Retina (tissue), 1 donor: ENCODE data around the gene MALAT1.
"Not testable (repeated sequence)": the region's sequence is repeated elsewhere in the genome, so short reads cannot be mapped to it uniquely, and the experiment has no call there.

Source experiments
- DNase-seq: peaks from one replicate; pipeline ENCODE4 v3.0.0-alpha.2; 2016

MALAT1 gene

DNA sequence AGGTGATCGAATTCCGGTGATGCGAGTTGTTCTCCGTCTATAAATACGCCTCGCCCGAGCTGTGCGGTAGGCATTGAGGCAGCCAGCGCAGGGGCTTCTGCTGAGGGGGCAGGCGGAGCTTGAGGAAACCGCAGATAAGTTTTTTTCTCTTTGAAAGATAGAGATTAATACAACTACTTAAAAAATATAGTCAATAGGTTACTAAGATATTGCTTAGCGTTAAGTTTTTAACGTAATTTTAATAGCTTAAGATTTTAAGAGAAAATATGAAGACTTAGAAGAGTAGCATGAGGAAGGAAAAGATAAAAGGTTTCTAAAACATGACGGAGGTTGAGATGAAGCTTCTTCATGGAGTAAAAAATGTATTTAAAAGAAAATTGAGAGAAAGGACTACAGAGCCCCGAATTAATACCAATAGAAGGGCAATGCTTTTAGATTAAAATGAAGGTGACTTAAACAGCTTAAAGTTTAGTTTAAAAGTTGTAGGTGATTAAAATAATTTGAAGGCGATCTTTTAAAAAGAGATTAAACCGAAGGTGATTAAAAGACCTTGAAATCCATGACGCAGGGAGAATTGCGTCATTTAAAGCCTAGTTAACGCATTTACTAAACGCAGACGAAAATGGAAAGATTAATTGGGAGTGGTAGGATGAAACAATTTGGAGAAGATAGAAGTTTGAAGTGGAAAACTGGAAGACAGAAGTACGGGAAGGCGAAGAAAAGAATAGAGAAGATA, at the start of gene MALAT1:
TSS of gene MALAT1 (plus strand) at position 69 of the 736 bp plus-strand sequence.
- peak; percentile 94 for DNase-seq

DNA sequence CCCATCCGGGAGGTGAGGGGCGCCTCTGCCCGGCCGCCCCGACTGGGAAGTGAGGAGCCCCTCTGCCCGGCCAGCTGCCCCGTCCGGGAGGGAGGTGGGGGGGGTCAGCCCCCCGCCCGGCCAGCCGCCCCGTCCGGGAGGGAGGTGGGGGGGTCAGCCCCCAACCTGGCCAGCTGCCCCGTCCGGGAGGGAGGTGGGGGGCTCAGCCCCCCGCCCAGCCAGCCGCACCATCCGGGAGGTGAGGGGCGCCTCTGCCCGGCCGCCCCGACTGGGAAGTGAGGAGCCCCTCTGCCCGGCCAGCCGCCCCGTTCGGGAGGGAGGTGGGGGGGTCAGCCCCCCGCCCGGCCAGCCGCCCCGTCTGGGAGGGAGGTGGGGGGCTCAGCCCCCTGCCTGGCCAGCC, 47.5 kb upstream of the MALAT1 start:
- DNase-seq, result not testable (repeated sequence)

DNA sequence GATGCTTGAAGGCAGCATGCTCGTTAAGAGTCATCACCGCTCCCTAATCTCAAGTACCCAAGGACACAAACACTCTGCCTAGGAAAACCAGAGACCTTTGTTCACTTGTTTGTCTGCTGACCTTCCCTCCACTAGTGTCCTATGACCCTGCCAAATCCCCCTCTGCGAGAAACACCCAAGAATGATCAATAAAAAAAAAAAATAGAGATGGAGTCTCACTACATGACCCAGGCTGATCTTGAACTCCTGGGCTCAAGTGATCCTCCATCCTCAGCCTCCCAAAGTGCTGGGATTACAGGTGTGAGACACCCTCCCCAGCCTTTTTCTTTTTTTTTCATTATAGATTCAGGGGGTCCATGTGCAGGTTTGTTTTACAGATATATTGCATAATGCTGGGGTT, 46.6 kb upstream of the MALAT1 start:
- DNase-seq, result not testable (repeated sequence)

DNA sequence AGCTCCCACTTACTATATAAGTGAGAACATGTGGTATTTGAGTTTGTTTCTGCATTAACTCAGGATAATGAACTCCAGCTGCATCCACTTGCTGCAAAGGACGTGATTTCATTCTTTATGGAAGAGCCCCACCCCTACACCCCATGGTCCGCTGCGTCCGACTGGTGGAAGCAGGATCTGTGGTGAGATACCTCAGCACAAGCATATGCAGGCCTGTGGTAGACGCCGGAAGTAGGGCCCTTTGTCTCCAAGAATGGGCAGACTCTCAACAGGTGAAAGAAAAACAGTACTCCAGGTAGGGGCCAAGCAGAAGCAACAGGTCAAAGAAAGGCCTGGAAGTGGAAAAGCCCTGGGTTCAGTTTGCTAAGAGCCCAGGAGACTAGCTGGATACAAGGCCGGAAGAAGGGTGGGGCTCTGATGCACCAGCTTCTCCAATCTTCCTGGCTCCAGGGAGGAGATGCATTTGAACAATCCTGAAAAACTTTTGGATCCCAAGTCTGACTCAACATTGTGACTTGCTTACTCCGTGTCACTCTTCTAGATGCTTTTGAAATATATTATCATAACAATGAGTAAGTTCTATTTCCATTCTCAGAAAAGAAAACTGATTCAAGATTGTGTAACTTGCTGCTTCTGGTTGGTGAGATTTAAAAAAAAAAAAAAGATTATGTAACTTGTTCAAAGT, 45.9 kb upstream of the MALAT1 start:
- DNase-seq, result no peak

DNA sequence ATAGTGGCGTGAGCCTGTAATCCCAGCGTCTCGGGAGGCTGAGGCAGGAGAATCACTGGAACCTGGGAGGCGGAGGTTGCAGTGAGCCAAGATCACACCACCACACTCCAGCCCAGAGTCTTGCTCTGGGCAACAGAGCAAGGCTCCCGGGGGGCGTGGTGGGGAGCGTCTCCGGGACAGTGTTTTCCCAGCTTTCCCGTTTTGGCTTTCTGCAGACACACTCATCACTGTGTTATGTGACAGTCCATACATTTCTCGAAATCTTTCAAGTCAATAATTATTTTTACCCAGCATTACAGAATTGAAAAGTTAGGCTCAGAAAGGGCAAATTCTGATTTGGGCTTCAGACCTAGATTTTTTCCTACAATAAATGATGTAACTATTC, 44.5 kb upstream of the MALAT1 start:
- DNase-seq, result no peak

DNA sequence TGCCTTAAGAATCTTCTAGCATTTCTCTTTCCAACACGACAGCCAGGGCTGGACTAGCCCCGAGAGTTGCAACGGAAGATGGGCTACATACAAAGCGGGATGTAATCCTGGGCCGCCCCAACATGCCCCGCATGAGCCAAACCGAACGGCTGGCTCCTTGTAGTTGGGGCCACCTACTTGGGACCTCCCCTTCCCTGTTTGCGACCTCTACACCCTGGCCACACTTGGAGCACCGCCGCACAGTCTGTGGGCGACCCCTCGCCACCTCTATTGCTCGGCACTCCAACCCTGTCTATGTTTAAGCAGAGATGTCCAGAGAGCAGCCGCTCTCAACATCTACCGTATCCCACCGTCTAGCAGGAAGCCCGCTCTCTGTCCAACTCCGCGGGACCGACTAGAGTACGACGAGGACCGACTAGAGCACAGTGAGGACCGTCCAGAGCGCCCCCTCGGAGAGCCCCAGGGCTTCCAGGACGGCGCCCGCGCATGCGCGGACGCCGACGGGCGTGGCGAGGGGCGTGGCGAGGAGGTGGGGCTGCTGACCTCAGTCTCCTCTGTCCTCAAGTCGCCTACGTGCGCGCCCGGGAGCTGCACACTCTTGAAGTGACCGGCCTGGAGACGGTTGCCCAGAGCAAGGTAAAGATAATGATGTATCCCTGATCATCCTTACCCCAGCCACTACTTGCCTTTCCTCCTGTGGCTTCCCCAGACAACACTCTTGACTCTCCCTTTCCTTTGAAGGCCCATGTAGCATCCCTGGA, 44.0 kb upstream of the MALAT1 start:
- peak; percentile 98 for DNase-seq

DNA sequence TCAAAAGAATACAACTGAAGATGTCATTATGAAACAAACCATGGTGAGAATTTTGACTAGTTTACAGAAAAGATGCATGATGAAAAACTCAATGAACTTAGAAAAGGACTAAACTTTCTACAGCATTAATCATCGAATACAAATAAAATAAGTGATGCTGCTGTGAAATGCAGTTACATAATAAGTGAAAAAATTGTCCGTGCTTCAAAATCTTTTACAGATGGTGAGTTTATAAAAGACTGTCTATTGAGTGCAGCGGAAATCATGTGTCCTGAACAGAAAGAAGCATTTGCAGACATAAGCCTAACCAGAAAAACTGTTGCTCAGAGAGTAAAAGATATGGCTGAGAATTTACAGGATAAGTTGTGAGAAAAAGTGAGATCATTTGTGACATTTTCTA, 42.4 kb upstream of the MALAT1 start:
- no peak for DNase-seq

DNA sequence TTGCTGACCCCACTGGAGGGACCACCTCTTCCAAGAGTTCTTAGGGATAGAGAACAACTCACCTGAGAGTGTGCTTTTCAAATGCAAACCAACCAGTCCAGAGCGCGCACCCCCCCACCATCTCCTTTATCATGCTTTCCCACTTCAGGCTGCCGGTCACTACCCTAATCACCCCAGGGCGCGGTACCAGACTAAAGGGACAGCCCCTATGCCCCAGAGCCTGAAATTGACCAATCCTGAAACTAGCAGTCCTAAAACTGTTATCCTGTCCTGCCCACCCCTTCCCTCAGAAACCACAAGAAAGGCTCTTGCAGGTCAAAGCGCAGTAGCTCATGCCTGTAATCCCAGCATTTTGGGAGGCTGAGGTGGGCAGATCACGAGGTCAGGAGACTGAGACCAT, 39.3 kb upstream of the MALAT1 start:
- no peak for DNase-seq

DNA sequence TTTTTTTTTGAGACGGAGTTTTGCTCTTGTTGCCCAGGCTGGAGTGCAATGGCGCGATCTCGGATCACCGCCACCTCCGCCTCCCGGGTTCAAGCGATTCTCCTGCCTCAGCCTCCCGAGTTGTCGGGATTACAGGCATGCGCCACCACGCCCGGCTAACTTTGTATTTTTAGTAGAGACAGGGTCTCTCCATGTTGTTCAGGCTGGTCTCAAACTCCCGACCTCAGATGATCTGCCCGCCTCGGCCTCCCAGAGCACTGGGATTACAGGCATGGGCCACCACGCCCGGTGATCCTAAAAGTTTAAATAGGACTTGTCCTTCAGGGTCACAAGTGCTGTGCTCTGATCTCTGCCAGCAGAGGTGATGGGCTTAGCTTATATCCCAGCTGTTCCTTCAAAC, 33.4 kb upstream of the MALAT1 start:
- not testable (repeated sequence) for DNase-seq

DNA sequence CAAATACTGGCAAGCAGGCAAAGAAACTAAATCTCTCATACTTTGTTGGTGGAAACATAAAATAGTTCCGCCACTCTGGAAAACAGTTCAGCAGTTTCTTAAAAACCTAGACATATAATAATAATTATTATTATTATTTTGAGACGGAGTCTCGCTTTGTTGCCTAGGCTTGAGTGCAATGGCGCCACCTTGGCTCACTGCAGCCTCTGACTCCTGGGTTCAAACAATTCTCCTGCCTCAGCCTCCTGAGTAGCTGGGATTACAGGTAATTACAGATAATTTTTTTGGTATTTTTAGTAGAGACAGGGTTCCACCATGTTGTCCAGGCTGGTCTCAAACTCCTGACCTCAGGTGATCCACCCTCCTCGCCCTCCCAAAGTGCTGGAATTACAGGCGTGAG, 31.5 kb upstream of the MALAT1 start:
- not testable (repeated sequence) for DNase-seq

DNA sequence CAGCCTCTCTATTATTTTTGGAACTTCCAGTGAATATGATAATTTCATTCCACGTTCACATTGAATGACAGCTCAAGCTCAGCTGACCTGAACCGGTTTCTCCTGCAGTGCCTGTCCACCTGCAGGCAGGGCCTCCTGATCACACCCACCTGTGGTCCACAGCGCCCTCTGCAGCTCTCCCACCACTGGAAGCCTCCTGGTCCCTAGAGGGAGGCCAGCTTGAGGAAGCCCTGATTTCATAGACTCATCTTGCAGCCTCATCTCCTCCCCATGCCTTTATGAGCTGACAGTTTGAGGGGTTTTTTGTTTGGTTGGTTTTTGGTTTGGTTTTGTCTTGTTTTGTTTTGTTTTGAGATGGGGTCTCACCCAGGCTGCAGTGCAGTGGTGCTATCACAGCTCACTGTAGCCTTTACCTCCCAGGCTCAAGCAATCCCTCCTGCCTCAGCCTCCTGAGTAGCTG, 29.9 kb upstream of the MALAT1 start:
- DNase-seq, result no peak

DNA sequence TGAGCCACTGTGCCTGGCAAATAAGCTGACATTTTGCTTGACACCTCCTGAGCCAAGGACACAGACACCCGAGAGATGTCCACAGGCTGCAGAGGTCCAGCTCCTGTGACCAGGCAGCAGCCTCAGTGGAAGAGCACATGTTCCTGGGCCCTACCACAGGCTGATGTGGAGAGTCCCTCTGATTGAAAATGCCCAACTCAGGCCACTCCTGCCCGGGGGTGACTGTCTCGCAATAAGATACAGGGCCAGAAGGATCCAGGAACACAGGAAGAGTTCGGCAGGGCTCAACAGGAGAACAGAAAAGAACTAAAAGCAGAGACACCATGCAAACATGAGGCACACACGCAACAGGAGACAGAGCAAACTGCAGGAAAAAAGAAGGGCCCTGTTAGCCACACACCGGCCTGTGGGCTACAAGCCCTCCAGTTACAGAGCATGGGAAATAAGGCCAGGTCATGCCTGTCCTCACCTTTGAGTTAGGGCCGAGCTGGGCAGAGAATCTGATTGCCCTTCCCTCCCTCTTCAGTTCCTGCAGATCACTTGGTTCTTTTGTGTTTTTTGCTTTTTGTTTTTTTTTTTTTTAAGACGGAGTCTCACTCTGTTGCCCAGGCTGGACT, 28.3 kb upstream of the MALAT1 start:
- no peak for DNase-seq

DNA sequence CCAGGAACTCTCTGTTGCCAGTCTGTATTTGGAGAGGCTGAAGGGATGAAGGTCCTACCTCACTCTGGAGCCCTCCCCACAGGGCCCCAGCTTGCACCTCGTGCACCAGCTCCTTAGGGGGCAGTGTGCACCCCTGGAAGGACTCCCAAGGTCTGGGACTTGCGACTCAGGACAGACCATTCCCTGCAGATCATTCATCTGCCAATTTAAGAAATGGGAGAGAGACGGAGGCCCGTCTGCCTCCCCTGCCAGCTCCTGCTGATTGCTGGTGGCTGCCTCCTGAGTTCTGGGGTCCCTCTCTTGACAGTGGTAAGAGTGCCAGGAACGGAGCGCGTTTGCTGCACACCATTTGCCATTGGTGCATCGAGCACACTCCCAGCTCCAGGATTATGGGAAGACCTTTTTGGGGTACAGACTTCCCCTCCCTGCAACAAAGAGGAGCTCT, 27.4 kb upstream of the MALAT1 start:
- DNase-seq, result peak; percentile 38

DNA sequence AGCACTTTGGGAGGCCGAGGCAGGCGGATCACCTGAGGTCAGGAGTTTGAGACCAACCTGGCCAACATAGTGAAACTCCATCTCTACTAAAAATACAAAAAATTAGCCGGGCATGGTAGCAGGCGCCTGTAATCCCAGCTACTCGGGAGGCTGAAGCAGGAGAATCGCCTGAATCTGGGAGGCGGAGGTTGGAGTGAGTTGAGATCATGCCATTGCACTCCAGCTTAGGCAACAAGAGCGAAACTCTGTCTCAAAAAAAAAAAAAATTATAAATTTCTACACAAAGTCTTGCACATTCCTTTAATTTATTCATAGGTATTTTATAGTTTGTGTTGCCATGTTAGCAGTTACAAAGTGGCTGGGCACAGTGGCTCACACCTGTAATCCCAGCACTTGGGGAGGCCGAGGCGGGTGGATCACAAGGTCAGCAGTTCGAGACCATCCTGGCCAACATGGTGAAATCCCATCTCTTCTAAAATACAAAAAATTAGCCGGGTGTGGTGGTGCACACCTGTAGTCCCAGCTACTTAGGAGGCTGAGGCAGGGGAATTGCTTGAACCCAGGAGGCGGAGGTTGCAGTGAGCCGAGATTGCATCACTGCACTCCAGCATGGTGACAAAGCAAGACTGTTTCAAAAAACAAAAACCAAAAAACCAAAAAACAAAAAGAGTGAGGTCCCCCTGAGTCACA, 26.1 kb upstream of the MALAT1 start:
- not testable (repeated sequence) for DNase-seq

DNA sequence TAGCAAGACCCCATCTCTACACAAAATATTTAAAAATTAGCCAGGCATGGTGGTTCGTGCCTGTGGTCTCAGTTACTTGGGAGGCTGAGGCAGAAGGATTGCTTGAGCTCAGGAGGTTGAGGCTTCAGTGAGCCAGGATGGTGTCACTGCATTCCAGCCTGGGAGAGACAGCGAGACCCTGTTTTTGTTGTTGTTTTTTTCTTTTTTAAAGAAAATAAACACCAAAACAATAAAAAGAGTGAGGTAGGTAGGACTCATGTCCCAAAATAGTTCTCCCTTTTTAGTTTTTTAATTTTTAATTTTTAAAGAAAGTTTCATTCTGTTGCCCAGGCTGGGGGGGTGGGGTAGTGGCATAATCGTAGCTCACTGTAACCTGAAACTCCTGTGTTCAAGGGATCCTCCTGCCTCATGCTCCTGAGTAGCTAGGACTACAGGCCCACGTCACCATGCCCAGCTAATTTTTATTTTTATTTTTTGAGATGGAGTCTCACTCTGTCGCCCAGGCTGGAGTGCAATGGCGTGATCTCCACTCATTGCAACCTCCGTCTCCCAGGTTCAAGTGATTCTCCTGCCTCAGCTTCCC, 25.5 kb upstream of the MALAT1 start:
- no peak for DNase-seq

DNA sequence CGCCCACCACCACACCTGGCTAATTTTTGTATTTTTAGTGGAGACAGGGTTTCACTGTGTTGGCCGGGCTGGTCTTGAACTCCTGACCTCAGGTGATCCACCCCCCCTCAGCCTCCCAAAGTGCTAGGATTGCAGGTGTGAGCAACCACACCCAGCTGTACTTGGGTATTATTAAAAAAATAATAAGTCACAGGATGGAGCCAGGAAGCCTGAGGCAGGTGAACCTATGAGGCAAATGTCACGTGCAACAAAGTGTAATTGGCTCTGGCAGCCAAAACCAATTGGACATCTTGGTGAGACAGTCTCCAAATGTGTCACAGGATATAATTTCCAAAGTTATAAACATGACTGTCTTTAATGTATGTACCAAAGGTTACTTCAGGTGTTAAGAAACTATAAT, 24.0 kb upstream of the MALAT1 start:
- no peak for DNase-seq

DNA sequence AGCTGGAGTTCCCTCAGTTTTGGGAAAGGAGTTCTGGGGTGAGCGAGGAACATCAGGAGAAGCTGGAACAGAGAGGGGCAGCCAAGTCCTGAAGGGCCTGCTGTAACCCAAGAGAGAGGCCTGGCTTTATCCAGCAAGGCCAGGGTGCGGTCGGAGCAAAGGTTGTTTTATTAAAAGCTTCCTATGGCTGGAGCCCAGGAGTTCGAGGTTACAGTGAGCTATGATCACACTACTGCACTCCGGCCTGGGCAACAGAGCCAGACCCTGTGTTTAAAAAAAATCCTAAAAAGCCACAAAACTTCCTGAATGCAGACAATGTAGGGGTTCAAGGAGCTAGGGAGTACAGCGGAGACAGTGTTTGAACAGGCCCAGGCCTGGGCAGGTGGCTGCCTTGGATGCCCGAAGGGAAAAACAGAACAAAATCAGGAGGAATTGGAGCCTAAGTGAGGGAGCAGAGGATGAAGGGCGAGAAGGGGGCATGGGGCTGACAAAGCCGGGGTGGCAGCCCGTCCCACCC, 22.2 kb upstream of the MALAT1 start:
- no peak for DNase-seq

DNA sequence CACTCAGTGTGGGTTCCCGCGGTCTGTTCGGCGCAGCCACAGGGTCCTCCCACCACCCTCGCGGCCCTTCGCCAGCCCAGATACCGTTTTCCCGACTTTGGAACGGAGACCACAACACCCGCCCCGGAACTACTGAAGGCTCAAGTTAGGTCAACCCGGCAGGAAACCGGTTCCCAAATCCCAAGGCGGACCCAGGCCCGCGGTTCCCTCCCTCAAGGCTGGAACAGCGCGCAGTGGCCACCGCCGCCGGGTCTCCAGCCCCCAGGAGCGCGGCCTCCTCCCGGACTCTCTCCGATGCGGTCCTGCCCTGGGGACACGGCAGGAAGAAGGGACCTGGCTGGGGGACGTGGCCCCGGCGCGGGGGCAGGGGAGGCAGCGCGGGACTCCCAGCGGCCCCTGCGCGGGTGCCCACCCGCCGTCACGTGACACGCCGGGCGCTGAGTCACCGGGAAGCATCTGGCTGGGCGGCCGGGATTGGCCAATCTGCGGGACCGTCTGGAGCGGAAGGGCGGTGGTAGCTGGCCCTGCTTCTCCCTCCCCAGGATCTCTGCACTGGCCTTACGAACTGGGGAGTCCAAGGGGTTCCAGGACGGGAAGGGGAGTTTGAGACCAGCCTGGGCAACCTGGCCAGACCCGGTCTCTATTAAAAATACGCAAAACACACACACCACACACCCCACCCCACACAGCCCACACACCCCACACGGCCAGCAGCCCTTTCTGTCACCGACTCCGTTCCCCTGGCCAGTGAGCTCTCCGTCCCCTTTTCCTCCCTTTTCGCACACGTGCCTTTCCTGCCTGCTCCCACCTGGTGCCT, 21.5 kb upstream of the MALAT1 start:
- peak; percentile 97 for DNase-seq

DNA sequence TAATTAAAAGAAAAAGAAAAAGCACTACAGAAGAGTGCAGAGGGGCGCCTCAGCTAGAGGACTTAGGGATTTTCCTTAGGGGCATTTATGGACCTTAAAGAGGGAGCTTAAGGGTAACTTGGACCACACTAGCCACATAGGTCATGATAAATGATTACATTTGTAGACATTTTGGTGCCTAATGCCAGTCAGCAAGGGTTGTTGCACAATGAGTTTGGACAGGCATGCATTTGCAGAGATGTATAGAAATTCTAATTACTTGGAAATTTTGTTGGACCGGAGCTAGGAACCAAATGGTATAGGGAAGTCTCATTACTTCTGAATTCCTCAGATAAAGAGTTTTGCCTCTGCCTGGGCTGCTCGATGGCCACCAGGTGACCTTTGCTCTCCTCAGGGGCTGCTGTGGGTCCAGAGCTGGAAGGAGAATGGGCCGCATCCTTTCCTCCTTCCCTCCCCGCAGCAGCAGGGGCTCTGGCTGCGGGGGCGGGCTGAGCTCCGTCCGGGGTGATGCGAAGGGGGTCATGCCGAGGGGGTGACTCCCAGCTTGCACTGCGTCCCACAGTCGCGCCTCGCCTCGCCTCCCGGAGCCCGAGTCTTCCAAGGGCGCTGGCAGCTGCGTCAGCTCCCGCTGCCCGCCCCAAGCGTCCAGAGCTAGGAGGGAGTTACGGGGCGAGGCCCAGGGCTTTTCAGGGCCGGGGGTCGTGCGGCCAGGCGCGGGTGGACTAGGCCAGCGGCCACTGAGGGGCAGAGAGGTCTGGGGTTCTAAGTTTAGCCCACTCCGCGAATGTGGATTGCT, 20.3 kb upstream of the MALAT1 start:
- DNase-seq, result peak; percentile 71
